ENCODE measurements around the gene SUCLG2.

DNA sequence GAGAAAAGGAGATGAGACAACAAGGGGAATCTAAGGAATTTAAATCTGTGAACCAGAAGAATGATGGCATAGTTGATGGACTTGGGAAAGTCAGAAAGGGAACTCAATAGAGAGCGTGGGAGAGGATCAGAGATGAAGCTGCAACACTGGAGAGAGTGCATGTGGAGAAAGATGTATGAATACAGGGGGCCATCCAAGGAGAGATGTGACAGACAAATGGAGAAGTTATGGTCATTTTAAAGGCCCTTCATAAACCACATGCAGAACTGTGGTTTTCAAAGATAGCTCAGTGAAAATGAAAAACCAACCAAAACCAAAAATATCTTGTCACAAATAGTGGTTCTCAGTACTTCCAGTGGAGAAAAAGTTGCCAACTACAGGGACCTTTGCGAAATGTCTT, 265.2 kb downstream of the SUCLG2 start:
- no peak for TF ChIP-seq EP300 (IDR thresholded peaks at IDR 0.05; ENCODE audit: low read length)
- TF ChIP-seq, protein P1, sequence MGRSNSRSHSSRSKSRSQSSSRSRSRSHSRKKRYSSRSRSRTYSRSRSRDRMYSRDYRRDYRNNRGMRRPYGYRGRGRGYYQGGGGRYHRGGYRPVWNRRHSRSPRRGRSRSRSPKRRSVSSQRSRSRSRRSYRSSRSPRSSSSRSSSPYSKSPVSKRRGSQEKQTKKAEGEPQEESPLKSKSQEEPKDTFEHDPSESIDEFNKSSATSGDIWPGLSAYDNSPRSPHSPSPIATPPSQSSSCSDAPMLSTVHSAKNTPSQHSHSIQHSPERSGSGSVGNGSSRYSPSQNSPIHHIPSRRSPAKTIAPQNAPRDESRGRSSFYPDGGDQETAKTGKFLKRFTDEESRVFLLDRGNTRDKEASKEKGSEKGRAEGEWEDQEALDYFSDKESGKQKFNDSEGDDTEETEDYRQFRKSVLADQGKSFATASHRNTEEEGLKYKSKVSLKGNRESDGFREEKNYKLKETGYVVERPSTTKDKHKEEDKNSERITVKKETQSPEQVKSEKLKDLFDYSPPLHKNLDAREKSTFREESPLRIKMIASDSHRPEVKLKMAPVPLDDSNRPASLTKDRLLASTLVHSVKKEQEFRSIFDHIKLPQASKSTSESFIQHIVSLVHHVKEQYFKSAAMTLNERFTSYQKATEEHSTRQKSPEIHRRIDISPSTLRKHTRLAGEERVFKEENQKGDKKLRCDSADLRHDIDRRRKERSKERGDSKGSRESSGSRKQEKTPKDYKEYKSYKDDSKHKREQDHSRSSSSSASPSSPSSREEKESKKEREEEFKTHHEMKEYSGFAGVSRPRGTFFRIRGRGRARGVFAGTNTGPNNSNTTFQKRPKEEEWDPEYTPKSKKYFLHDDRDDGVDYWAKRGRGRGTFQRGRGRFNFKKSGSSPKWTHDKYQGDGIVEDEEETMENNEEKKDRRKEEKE (IDR thresholded peaks at IDR 0.05; ENCODE audit: borderline replicate concordance in 1 of 2, control insufficient read depth in 1 of 2, low read depth in 2 of 2, low read length in 1 of 2) = no peak
- TF ChIP-seq TAF1 (IDR thresholded peaks at IDR 0.05; ENCODE audit: control insufficient read depth, extremely low read depth, insufficient read depth, low read length, severe bottlenecking) = no peak
- no peak for TF ChIP-seq ZNF551 (CRISPR knock-in tag; IDR thresholded peaks at IDR 0.05)

Data from K562 (cell line).